ENCODE data around the gene LIFR.

The LIFR gene

GRCh38 chr5:38465061-38465460 lies 91.4 kb downstream of the LIFR start:
- CTCF ChIA-PET: interaction anchor here (1.2 to 1.9 kb wide), 3 partner anchors 9 to 45 kb away, joined by 3 to 10 read pairs (median 5); no protein-coding TSS in a partner anchor

GRCh38 chr5:38463634-38464521 lies 92.6 kb downstream of the LIFR start:
- ChIA-PET CTCF (interaction anchor here (1.7 to 4.3 kb wide), 4 partner anchors 8 to 22 kb away, joined by 4 to 20 read pairs (median 8); no protein-coding TSS in a partner anchor), POLR2A (no interaction called here)
- TF ChIP-seq, protein P1, sequence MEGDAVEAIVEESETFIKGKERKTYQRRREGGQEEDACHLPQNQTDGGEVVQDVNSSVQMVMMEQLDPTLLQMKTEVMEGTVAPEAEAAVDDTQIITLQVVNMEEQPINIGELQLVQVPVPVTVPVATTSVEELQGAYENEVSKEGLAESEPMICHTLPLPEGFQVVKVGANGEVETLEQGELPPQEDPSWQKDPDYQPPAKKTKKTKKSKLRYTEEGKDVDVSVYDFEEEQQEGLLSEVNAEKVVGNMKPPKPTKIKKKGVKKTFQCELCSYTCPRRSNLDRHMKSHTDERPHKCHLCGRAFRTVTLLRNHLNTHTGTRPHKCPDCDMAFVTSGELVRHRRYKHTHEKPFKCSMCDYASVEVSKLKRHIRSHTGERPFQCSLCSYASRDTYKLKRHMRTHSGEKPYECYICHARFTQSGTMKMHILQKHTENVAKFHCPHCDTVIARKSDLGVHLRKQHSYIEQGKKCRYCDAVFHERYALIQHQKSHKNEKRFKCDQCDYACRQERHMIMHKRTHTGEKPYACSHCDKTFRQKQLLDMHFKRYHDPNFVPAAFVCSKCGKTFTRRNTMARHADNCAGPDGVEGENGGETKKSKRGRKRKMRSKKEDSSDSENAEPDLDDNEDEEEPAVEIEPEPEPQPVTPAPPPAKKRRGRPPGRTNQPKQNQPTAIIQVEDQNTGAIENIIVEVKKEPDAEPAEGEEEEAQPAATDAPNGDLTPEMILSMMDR (IDR thresholded peaks at IDR 0.05; ENCODE audit: control extremely low read depth, extremely low read depth, low read depth, missing control alignments): no peak
- no peak for DNase-seq (ENCODE audit: extremely low spot score)

More at GRCh38 chr5:38465061-38465460, 91.4 kb downstream of the LIFR start:
- no peak for DNase-seq (ENCODE audit: extremely low spot score)
- POLR2A ChIA-PET: no interaction called here
- TF ChIP-seq, protein P1 (IDR thresholded peaks at IDR 0.05; ENCODE audit: control extremely low read depth, extremely low read depth, low read depth, missing control alignments): no peak

DNA sequence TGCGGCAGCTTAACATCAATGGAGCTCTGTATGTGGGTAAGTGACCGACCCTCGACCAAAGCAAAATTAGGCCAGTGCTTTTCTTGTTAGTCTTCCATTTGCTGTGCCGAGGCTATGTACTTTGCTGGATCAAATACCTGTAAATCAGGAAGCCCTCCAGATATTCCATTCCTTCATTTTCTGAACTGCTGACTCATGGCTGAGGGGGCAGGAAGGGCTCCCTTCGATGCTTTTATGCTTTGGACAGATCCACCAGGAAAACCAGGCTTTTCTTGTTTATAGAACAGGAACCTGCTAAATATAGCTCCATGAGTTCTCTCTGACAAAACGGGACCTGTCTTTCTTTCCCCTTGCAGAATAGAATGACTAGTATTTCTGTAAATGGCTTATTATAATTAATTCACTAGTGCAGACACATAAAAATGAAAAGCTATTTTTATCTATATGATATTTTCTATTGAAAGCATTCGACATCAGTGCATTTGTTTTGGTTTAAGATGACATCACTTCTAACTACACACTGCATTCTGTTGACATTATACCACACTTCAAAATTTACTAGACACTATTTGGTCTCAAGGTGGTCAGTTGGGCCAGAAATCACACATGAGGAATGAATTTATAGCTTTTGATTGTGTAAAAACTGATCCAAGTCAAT lies 93.3 kb downstream of the LIFR start:
- TF ChIP-seq, protein P1 (IDR thresholded peaks at IDR 0.05; ENCODE audit: control extremely low read depth, extremely low read depth, low read depth, missing control alignments): no peak
- DNase-seq (ENCODE audit: extremely low spot score): no peak
- ChIA-PET POLR2A (no interaction called here), CTCF (interaction anchor here (1.7 to 4.3 kb wide), 2 partner anchors 11 to 22 kb away, joined by 4 to 20 read pairs; no protein-coding TSS in a partner anchor)

GRCh38 chr5:38458174-38458573 lies 98.3 kb downstream of the LIFR start:
- DNase-seq (ENCODE audit: extremely low spot score): no peak
- TF ChIP-seq, protein P1 (IDR thresholded peaks at IDR 0.05; ENCODE audit: control extremely low read depth, extremely low read depth, low read depth, missing control alignments): no peak
- CTCF ChIA-PET: no interaction called here
- POLR2A ChIA-PET: no interaction called here

GRCh38 chr5:38456657-38457399 lies 99.6 kb downstream of the LIFR start:
- ChIA-PET CTCF (interaction anchor here (1.7 to 1.9 kb wide), 2 partner anchors 8 to 15 kb away, joined by 5 to 9 read pairs; no protein-coding TSS in a partner anchor), POLR2A (no interaction called here)
- TF ChIP-seq, protein P1 (IDR thresholded peaks at IDR 0.05; ENCODE audit: control extremely low read depth, extremely low read depth, low read depth, missing control alignments): no peak
- DNase-seq (ENCODE audit: extremely low spot score): no peak

GRCh38 chr5:38455796-38456330 lies 100.6 kb downstream of the LIFR start:
- TF ChIP-seq, protein P1 (IDR thresholded peaks at IDR 0.05; ENCODE audit: control extremely low read depth, extremely low read depth, low read depth, missing control alignments): no peak
- DNase-seq (ENCODE audit: extremely low spot score): no peak
- ChIA-PET POLR2A (no interaction called here), CTCF (interaction anchor here (1.7 to 1.9 kb wide), 2 partner anchors 9 to 14 kb away, joined by 5 to 9 read pairs; no protein-coding TSS in a partner anchor)

Data from GM10248 (cell line).